ENCODE data around the gene RUFY1. TPM values are rescaled to one million over a fixed set of nuclear protein-coding genes. Genes with fewer than 3 reads are reported as not detected.

RUFY1 gene
- polyA plus RNA-seq, 1 of the 3 experiments (the other 2 are of a cell fraction): 30.3 TPM

DNA sequence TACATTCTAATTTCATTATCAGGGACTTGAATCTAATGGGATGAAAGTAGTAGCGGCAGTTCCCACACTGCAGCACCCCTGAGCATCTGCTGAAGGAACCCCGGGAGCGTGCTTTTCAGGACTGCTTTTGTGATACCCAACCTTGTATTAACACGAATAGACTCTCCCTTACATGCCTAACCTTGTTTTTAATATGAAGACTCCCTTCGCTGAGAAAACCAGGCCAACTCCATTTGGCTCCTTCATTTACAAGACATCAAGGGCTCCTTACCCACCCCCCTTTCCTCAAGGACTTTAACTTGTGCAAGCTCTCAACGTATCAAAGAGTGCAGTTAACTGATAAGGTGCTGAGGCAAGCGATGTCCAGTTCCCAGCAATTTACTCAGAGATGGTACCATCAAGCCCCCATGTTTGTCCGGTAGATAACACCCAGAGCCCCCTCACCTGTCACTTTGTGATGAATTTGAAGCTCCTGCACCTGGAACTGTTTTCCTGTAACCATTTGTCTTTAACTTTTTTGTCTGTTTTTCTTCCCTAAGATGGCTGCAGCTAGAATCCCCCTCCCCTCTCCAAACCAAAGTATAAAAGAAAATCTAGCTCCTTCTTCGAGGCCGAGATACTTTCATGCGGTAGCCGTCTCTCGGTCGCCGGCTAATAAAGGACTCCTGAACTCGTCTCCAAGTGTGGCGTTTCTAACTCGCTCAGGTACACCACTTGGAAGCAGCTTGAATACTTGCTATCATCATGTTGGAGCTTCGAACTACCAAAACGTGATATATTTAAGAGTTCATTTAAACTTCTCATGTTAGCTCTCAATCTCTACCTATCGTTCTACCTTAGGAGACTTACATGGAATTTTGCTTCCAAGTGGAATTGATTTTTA lies 62.5 kb downstream of the RUFY1 start:
- no peak for TF ChIP-seq RFX5 (IDR thresholded peaks at IDR 0.05; ENCODE audit: low read length)
- TF ChIP-seq POLR2AphosphoS5 (IDR thresholded peaks at IDR 0.05; ENCODE audit: low read depth, low read length): peak; percentile 36; the same call in 1 of the 2 replicates
- ChIA-PET POLR2A (interaction anchor here (0.6 to 4.5 kb wide), 3 partner anchors 9 to 27 kb away, joined by 4 to 34 read pairs (median 4); partner anchors contain the start of gene HNRNPH1), CTCF (interaction anchor here (0.7 to 2.8 kb wide), 3 partner anchors 9 to 90 kb away, joined by 3 to 11 read pairs (median 4); partner anchors contain the start of gene HNRNPH1)
- no peak for DNase-seq
- Histone ChIP-seq H3K9ac (no peak overlapping the region), H3K27ac (ENCODE audit: low read depth in 2 of 2, low read length in 1 of 2) (peak overlapping the region in 1 of 2 experiments; percentile 1; a peak in 1 of 4 replicates), H3K4me2 (no peak overlapping the region), H4K20me1 (ENCODE audit: insufficient read depth) (peaks cover 92% of the 10 kb centered on the region), H3K9me3 (no peaks in the 10 kb centered on the region), H3K27me3 (ENCODE audit: insufficient read depth) (no peaks in the 10 kb centered on the region), H2AFZ (ENCODE audit: low read depth) (no peak overlapping the region), H3K36me3 (replicated peaks in 1 of 2; ENCODE audit: control insufficient read depth in 1 of 2, insufficient read depth in 2 of 2, low read length in 1 of 2) (peaks cover 59 to 82% of the 10 kb centered on the region in 2 experiments), H3K9me2 (no peaks in the 10 kb centered on the region), H3F3A (replicated peaks; ENCODE audit: insufficient read depth) (peaks cover 88% of the 10 kb centered on the region), H3K4me1 (ENCODE audit: control insufficient read depth in 1 of 2, insufficient read depth in 2 of 2, low read depth in 1 of 2, low read length in 1 of 2) (peaks cover 0 to 12% of the 10 kb centered on the region in 2 experiments; a peak in 3 of 4 replicates), H3K79me2 (ENCODE audit: insufficient read depth) (peaks cover 58% of the 10 kb centered on the region), H3K4me3 (ENCODE audit: low read depth in 2 of 2, low read length in 1 of 2) (no peak overlapping the region)
- 93% methylated on average over 21 of the region's 21 CpGs for WGBS (ENCODE audit: low lambda C conversion rate)

GRCh38 chr5:179613460-179614071 lies 63.2 kb downstream of the RUFY1 start:
- 92% methylated on average over 8 of the region's 8 CpGs for WGBS (ENCODE audit: low lambda C conversion rate)

GRCh38 chr5:179614745-179615144 lies 64.4 kb downstream of the RUFY1 start:
- Histone ChIP-seq H3K4me3 (ENCODE audit: low read depth in 2 of 2, low read length in 1 of 2) (no peak overlapping the region), H3K9ac (no peak overlapping the region), H3K36me3 (replicated peaks in 1 of 2; ENCODE audit: control insufficient read depth in 1 of 2, insufficient read depth in 2 of 2, low read length in 1 of 2) (peaks cover 78 to 94% of the 10 kb centered on the region in 2 experiments), H4K20me1 (ENCODE audit: insufficient read depth) (peaks cover 97% of the 10 kb centered on the region), H3K9me2 (no peaks in the 10 kb centered on the region), H2AFZ (ENCODE audit: low read depth) (no peak overlapping the region), H3K9me3 (no peaks in the 10 kb centered on the region), H3F3A (replicated peaks; ENCODE audit: insufficient read depth) (peaks cover 91% of the 10 kb centered on the region), H3K27me3 (ENCODE audit: insufficient read depth) (no peaks in the 10 kb centered on the region), H3K79me2 (ENCODE audit: insufficient read depth) (peaks cover 77% of the 10 kb centered on the region), H3K27ac (ENCODE audit: low read depth in 2 of 2, low read length in 1 of 2) (0 out of 4 replicates have a peak overlapping the region, but pooled peaks of 1 of the 2 experiments have one; percentile 19), H3K4me2 (no peak overlapping the region), H3K4me1 (ENCODE audit: control insufficient read depth in 1 of 2, insufficient read depth in 2 of 2, low read depth in 1 of 2, low read length in 1 of 2) (peaks cover 9 to 22% of the 10 kb centered on the region in 2 experiments)
- CTCF ChIA-PET: interaction anchor here (1.0 to 1.8 kb wide), 2 partner anchors 9 to 118 kb away, joined by 3 to 11 read pairs; partner anchors contain the start of gene HNRNPH1
- POLR2A ChIA-PET: interaction anchor here (0.6 to 4.5 kb wide), 2 partner anchors 9 to 214 kb away, joined by 4 to 34 read pairs; partner anchors contain the start of gene HNRNPH1
- DNase-seq: no peak
- no peak for TF ChIP-seq TCF12 (IDR thresholded peaks at IDR 0.05)
- TF ChIP-seq MXI1 (IDR thresholded peaks at IDR 0.05; ENCODE audit: low read depth, low read length): no peak
- TF ChIP-seq RCOR1 (IDR thresholded peaks at IDR 0.05; ENCODE audit: low read length): no peak
- no peak for TF ChIP-seq GATA2 (CRISPR knock-in tag; IDR thresholded peaks at IDR 0.05)
- no peak for TF ChIP-seq SMC3 (IDR thresholded peaks at IDR 0.05; ENCODE audit: low read depth, low read length)
- no peak for TF ChIP-seq GABPA (IDR thresholded peaks at IDR 0.05; ENCODE audit: low read depth)
- TF ChIP-seq MAX (IDR thresholded peaks at IDR 0.05; ENCODE audit: low read depth): no peak
- TF ChIP-seq YY1 (IDR thresholded peaks at IDR 0.05; ENCODE audit: low read depth): no peak
- TF ChIP-seq JUND (IDR thresholded peaks at IDR 0.05): no peak
- TF ChIP-seq MEF2A (IDR thresholded peaks at IDR 0.05; ENCODE audit: borderline replicate concordance, low read depth): no peak
- no peak for TF ChIP-seq FOSL2 (IDR thresholded peaks at IDR 0.05; ENCODE audit: borderline replicate concordance, low read depth)
- WGBS (ENCODE audit: low lambda C conversion rate): 87% methylated on average over 8 of the region's 8 CpGs

More at GRCh38 chr5:179613460-179614071, 63.2 kb downstream of the RUFY1 start:
- TF ChIP-seq EP300 (IDR thresholded peaks at IDR 0.05; ENCODE audit: borderline replicate concordance in 1 of 2, low read depth in 1 of 2, low read length in 1 of 2) (no peak), GATA2 (CRISPR knock-in tag; IDR thresholded peaks at IDR 0.05) (no peak), JUND (IDR thresholded peaks at IDR 0.05) (no peak)
- no peak for DNase-seq
- Histone ChIP-seq H2AFZ (ENCODE audit: low read depth) (no peak overlapping the region), H3K9me2 (no peaks in the 10 kb centered on the region), H3K9me3 (no peaks in the 10 kb centered on the region), H3K79me2 (ENCODE audit: insufficient read depth) (peaks cover 65% of the 10 kb centered on the region), H3K27ac (ENCODE audit: low read depth in 2 of 2, low read length in 1 of 2) (peak overlapping the region in 1 of 2 experiments; percentile 19; a peak in 2 of 4 replicates), H3K4me1 (ENCODE audit: control insufficient read depth in 1 of 2, insufficient read depth in 2 of 2, low read depth in 1 of 2, low read length in 1 of 2) (peaks cover 5 to 13% of the 10 kb centered on the region in 2 experiments), H3K9ac (no peak overlapping the region), H3K4me2 (no peak overlapping the region), H3K27me3 (ENCODE audit: insufficient read depth) (no peaks in the 10 kb centered on the region), H3K4me3 (ENCODE audit: low read depth in 2 of 2, low read length in 1 of 2) (no peak overlapping the region), H3F3A (replicated peaks; ENCODE audit: insufficient read depth) (peaks cover 91% of the 10 kb centered on the region), H3K36me3 (replicated peaks in 1 of 2; ENCODE audit: control insufficient read depth in 1 of 2, insufficient read depth in 2 of 2, low read length in 1 of 2) (peaks cover 66 to 90% of the 10 kb centered on the region in 2 experiments), H4K20me1 (ENCODE audit: insufficient read depth) (peaks cover 94% of the 10 kb centered on the region)
- ChIA-PET POLR2A (interaction anchor here (0.6 to 4.5 kb wide), 3 partner anchors 8 to 26 kb away, joined by 4 to 34 read pairs (median 4); partner anchors contain the start of gene HNRNPH1), CTCF (interaction anchor here (0.7 to 2.8 kb wide), 4 partner anchors 8 to 90 kb away, joined by 3 to 11 read pairs (median 8); partner anchors contain the start of gene HNRNPH1)
